GM12878 (cell line): ENCODE results near the gene NHERF2. TPM values are rescaled to one million over a fixed set of nuclear protein-coding genes. Genes with fewer than 3 reads are reported as not detected.
A peak's percentile ranks its signal among the peaks of the same experiment; 100 is the strongest.

Experiments used
- BCL11A ChIP-seq: IDR thresholded peaks from 2 replicates; pipeline ENCODE4 v1.6.1; 2011; ENCODE audit warnings: low read depth, low read length
- CBX3 ChIP-seq: fragments of 200-600 bp; sonication (generic); IDR thresholded peaks from 2 replicates; pipeline ENCODE4 v1.6.1; 2016; ENCODE audit warnings: low read depth, borderline replicate concordance
- CHD4 ChIP-seq: fragments of 200-600 bp; sonication (generic); IDR thresholded peaks from 2 replicates; pipeline ENCODE4 v1.6.1; 2016; ENCODE audit warnings: mild to moderate bottlenecking
- CREM ChIP-seq: IDR thresholded peaks from 2 replicates; pipeline ENCODE4 v1.6.1; 2014; ENCODE audit warnings: antibody characterized with exemption, low read depth
- EED ChIP-seq: sonication (generic); IDR thresholded peaks from 2 replicates; pipeline ENCODE4 v1.6.1; 2016; ENCODE audit warnings: antibody characterized with exemption, low read depth
- EZH2 ChIP-seq: IDR thresholded peaks from 2 replicates; pipeline ENCODE4 v1.6.1; 2012; ENCODE audit warnings: low read depth, mild to moderate bottlenecking, control low read depth, inconsistent platforms, low read length, borderline replicate concordance; ENCODE audit not compliant: control insufficient read depth
- IKZF1 ChIP-seq: fragments of 450-650 bp; conservative IDR thresholded peaks from 2 replicates; pipeline ENCODE4 v1.6.1; 2017; ENCODE audit warnings: antibody characterized with exemption, mild to moderate bottlenecking
- KAT2A ChIP-seq: conservative IDR thresholded peaks from 2 replicates; pipeline ENCODE4 v1.6.1; 2011; ENCODE audit warnings: low read depth, low read length; ENCODE audit not compliant: control insufficient read depth
- MTA2 ChIP-seq: fragments of 450-650 bp; IDR thresholded peaks from 2 replicates; pipeline ENCODE4 v1.6.1; 2016; ENCODE audit warnings: low read depth, mild to moderate bottlenecking, moderate library complexity
- MYC ChIP-seq: IDR thresholded peaks from 2 replicates; pipeline ENCODE4 v1.6.1; 2011; ENCODE audit warnings: mild to moderate bottlenecking, low read length, moderate library complexity, inconsistent platforms; ENCODE audit not compliant: insufficient read depth, insufficient replicate concordance, insufficient read length, severe bottlenecking
- NFYB ChIP-seq: IDR thresholded peaks from 2 replicates; pipeline ENCODE4 v1.6.1; 2011; ENCODE audit warnings: low read depth, mild to moderate bottlenecking, low read length, improper control_type of control experiment, moderate library complexity; ENCODE audit not compliant: insufficient read depth
- POLR2A ChIP-seq: IDR thresholded peaks from 2 replicates; pipeline ENCODE4 v1.6.1; 2011; ENCODE audit warnings: low read depth, mild to moderate bottlenecking, low read length
- SMAD1 ChIP-seq: fragments of 450-650 bp; IDR thresholded peaks from 2 replicates; pipeline ENCODE4 v1.6.1; 2018; ENCODE audit warnings: mild to moderate bottlenecking, low read depth; ENCODE audit not compliant: partially characterized antibody
- STAT1 ChIP-seq: fragments of 450-650 bp; conservative IDR thresholded peaks from 2 replicates; pipeline ENCODE4 v1.6.1; 2014; ENCODE audit warnings: antibody characterized with exemption, mild to moderate bottlenecking
- SUPT20H ChIP-seq: IDR thresholded peaks from 2 replicates; pipeline ENCODE4 v1.6.1; 2011; ENCODE audit warnings: low read depth, mild to moderate bottlenecking, low read length, moderate library complexity, borderline replicate concordance; ENCODE audit not compliant: control insufficient read depth
- SUZ12 ChIP-seq: fragments of 200-600 bp; sonication (generic); IDR thresholded peaks from one replicate; pipeline ENCODE4 v1.6.1; 2018; ENCODE audit warnings: antibody characterized with exemption, mild to moderate bottlenecking; ENCODE audit not compliant: unreplicated experiment
- TAF1 ChIP-seq: IDR thresholded peaks from 2 replicates; pipeline ENCODE4 v1.6.1; 2011; ENCODE audit warnings: mild to moderate bottlenecking, low read depth, low read length, borderline replicate concordance
- ZNF207 ChIP-seq: fragments of 450-650 bp; IDR thresholded peaks from 2 replicates; pipeline ENCODE4 v1.6.1; 2014; ENCODE audit warnings: antibody characterized with exemption, mild to moderate bottlenecking, borderline replicate concordance
- ZNF217 ChIP-seq: fragments of 450-650 bp; IDR thresholded peaks from 2 replicates; pipeline ENCODE4 v1.6.1; 2017; ENCODE audit warnings: antibody characterized with exemption, mild to moderate bottlenecking
- polyA plus RNA-seq, 11 experiments: library from polyadenylated mRNA; depleted of rRNA in 4 of 11; unstranded in 6 of 11; stranded (reverse) in 5 of 11; fragments of >200 nt; fragmentation: Nextera tagmentation in 4 of 11; fragmentation: Illumina TruSeq in 1 of 11; extraction: Ambion mirVana in 4 of 11; extraction: Trizol in 1 of 11; gene quantifications; 1 replicate in 1 of 11; 2 replicates in 10 of 11; pipeline versions ENCODE4 v1.2.1 to v1.2.3, GENCODE V29; 2011 to 2016; ENCODE audit warnings: inconsistent platforms in 2 of 11, missing spikeins in 2 of 11, low read depth in 1 of 11
- total RNA-seq, 4 experiments: library from RNA; depleted of rRNA in 3 of 4; stranded (reverse); fragments of >200 nt in 3 of 4; fragmentation: Illumina TruSeq in 1 of 4; extraction: Trizol in 1 of 4; gene quantifications; 2 replicates each; pipeline versions ENCODE4 v1.2.1 to v1.2.3, GENCODE V29; 2013 to 2021
- TF ChIP-seq, protein P1 (sequence below): IDR thresholded peaks from 2 replicates; pipeline ENCODE4 v1.6.1; 2011; ENCODE audit warnings: borderline replicate concordance, low read depth, mild to moderate bottlenecking, moderate library complexity, low read length; ENCODE audit not compliant: insufficient read depth, poor library complexity, severe bottlenecking
- TF ChIP-seq, protein P2 (sequence below), 3 experiments: IDR thresholded peaks in 2 of 3; conservative IDR thresholded peaks in 1 of 3; 2 replicates each; pipeline ENCODE4 v1.5.1; 2011; ENCODE audit warnings: low read depth in 3 of 3, low read length in 3 of 3, mild to moderate bottlenecking in 3 of 3, control low read depth in 2 of 3, moderate library complexity in 2 of 3, inconsistent platforms in 1 of 3, mixed read lengths in 1 of 3; ENCODE audit not compliant: control insufficient read depth in 2 of 3, insufficient read depth in 1 of 3; ENCODE audit errors: extremely low read depth in 1 of 3
- TF ChIP-seq, protein P3 (sequence below): fragments of 450-650 bp; IDR thresholded peaks from 2 replicates; pipeline ENCODE4 v1.6.1; 2017; ENCODE audit warnings: antibody characterized with exemption, mild to moderate bottlenecking, moderate library complexity

NHERF2 gene
- total and polyA plus RNA-seq, 10 of the 15 experiments (the other 5 are each of a cell fraction or from before 2014, with no cell fraction given): 0.05 to 0.31 (median 0.08) TPM; not detected in 4

- TF ChIP-seq CBX3 (no peak), STAT1 (peak; percentile 73; the same call in 1 of the 2 replicates), ZNF217 (0 out of 2 replicates have a peak, but pooled peaks have one; percentile 23), KAT2A (no peak), SUPT20H (no peak), CREM (peak; percentile 96), CHD4 (no peak), SUZ12 (no peak), BCL11A (no peak), NFYB (no peak), ZNF207 (peak; percentile 65; the same call in 1 of the 2 replicates), SMAD1 (no peak), EED (no peak), IKZF1 (peak; percentile 100), MYC (peak; percentile 28), EZH2 (no peak), TAF1 (0 out of 2 replicates have a peak, but pooled peaks have one; percentile 22), POLR2A (peak; percentile 83), MTA2 (no peak)
- TF ChIP-seq, protein P1, sequence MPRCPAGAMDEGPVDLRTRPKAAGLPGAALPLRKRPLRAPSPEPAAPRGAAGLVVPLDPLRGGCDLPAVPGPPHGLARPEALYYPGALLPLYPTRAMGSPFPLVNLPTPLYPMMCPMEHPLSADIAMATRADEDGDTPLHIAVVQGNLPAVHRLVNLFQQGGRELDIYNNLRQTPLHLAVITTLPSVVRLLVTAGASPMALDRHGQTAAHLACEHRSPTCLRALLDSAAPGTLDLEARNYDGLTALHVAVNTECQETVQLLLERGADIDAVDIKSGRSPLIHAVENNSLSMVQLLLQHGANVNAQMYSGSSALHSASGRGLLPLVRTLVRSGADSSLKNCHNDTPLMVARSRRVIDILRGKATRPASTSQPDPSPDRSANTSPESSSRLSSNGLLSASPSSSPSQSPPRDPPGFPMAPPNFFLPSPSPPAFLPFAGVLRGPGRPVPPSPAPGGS: no peak
- TF ChIP-seq, protein P2, sequence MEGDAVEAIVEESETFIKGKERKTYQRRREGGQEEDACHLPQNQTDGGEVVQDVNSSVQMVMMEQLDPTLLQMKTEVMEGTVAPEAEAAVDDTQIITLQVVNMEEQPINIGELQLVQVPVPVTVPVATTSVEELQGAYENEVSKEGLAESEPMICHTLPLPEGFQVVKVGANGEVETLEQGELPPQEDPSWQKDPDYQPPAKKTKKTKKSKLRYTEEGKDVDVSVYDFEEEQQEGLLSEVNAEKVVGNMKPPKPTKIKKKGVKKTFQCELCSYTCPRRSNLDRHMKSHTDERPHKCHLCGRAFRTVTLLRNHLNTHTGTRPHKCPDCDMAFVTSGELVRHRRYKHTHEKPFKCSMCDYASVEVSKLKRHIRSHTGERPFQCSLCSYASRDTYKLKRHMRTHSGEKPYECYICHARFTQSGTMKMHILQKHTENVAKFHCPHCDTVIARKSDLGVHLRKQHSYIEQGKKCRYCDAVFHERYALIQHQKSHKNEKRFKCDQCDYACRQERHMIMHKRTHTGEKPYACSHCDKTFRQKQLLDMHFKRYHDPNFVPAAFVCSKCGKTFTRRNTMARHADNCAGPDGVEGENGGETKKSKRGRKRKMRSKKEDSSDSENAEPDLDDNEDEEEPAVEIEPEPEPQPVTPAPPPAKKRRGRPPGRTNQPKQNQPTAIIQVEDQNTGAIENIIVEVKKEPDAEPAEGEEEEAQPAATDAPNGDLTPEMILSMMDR (IDR thresholded peaks at IDR 0.05 in 2 of 3, conservative IDR thresholded peaks at IDR 0.05 in 1 of 3; ENCODE audit: control insufficient read depth in 2 of 3, extremely low read depth in 1 of 3, insufficient read depth in 1 of 3, low read depth in 3 of 3, low read length in 3 of 3): peak in 2 of 3 experiments; percentile 22 to 29; a peak in 3 of 6 replicates
- TF ChIP-seq, protein P3, sequence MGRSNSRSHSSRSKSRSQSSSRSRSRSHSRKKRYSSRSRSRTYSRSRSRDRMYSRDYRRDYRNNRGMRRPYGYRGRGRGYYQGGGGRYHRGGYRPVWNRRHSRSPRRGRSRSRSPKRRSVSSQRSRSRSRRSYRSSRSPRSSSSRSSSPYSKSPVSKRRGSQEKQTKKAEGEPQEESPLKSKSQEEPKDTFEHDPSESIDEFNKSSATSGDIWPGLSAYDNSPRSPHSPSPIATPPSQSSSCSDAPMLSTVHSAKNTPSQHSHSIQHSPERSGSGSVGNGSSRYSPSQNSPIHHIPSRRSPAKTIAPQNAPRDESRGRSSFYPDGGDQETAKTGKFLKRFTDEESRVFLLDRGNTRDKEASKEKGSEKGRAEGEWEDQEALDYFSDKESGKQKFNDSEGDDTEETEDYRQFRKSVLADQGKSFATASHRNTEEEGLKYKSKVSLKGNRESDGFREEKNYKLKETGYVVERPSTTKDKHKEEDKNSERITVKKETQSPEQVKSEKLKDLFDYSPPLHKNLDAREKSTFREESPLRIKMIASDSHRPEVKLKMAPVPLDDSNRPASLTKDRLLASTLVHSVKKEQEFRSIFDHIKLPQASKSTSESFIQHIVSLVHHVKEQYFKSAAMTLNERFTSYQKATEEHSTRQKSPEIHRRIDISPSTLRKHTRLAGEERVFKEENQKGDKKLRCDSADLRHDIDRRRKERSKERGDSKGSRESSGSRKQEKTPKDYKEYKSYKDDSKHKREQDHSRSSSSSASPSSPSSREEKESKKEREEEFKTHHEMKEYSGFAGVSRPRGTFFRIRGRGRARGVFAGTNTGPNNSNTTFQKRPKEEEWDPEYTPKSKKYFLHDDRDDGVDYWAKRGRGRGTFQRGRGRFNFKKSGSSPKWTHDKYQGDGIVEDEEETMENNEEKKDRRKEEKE: peak; percentile 45; the same call in 1 of the 2 replicates
These were observed 20.8 kb downstream of the NHERF2 start, which contains the start of the genes NTHL1 and TSC2 (continued) for GRCh38 chr16:2047330-2048115.
